ENCODE measurements around the gene INPP4A.

Gene INPP4A

DNA sequence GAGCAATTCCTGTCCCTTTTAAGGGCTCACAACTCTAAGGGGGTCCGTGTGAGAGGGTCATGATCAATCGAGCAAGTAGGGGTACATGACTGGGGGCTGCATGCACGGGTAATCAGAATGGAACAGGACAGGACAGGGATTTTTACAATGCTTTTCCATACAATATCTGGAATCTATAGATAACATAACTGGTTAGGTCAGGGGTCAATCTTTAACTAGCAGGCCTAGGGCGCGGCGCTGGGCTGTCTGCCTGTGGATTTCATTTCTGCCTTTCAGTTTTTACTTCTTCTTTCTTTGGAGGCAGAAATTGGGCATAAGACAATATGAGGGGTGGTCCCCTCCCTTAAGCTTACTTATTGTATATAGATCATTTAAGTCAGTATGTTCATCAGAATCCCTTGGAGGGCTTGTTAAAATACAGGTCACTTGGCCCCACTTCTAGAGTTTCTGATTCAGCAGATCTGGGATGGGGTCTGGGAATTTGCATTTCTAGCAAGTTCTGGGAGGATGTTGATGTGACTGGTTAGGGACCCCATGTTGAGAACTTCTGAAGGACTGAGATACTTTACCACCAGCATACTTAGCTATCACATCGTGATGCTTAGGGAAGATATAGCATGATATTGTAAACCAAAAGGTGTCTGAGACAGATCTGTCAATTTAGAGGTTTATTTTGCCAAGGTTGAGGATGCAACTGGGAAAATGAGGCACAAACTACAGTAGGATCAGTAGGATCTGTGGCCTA, 2.8 kb upstream of the INPP4A start:
- no peak for DNase-seq
- TF ChIP-seq, protein P1, sequence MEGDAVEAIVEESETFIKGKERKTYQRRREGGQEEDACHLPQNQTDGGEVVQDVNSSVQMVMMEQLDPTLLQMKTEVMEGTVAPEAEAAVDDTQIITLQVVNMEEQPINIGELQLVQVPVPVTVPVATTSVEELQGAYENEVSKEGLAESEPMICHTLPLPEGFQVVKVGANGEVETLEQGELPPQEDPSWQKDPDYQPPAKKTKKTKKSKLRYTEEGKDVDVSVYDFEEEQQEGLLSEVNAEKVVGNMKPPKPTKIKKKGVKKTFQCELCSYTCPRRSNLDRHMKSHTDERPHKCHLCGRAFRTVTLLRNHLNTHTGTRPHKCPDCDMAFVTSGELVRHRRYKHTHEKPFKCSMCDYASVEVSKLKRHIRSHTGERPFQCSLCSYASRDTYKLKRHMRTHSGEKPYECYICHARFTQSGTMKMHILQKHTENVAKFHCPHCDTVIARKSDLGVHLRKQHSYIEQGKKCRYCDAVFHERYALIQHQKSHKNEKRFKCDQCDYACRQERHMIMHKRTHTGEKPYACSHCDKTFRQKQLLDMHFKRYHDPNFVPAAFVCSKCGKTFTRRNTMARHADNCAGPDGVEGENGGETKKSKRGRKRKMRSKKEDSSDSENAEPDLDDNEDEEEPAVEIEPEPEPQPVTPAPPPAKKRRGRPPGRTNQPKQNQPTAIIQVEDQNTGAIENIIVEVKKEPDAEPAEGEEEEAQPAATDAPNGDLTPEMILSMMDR (IDR thresholded peaks at IDR 0.05; ENCODE audit: low read depth, low read length, missing control alignments): no peak
- H3K36me3 ChIP-seq (replicated peaks): no peaks in the 10 kb centered on the region
- no peaks in the 10 kb centered on the region for H3K27me3 ChIP-seq (replicated peaks)
- H3K4me3 ChIP-seq (ENCODE audit: low read depth, low read length): no peak overlapping the region
- H3K27ac ChIP-seq: no peak overlapping the region
- in situ Hi-C loops (cut with HindIII; ENCODE audit: low pct_ligation_motif_present, low sequenced_read_pairs): no loop called here

DNA sequence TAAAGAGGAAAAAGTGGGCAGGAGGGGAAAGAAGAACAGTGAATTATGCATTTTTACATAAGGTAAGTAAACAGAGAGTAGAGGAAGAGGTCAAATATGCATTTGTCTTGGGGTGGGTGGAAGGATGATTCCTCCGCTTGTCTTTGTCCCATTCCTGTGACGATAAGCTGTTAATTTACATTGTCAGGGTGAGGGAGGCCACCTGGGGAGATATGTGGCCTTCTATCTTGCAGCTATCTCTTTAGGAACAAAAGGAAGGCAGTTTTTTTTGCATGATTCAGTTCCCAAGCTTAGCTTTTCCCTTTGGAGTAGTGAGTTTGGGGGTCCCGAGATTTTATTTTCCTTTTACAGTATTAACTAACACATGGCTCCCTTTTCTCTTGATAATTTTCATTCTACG, 2.2 kb upstream of the INPP4A start:
- H3K4me3 ChIP-seq (ENCODE audit: low read depth, low read length): no peak overlapping the region
- DNase-seq: no peak
- no peaks in the 10 kb centered on the region for H3K36me3 ChIP-seq (replicated peaks)
- TF ChIP-seq, protein P1 (IDR thresholded peaks at IDR 0.05; ENCODE audit: low read depth, low read length, missing control alignments): no peak
- H3K27ac ChIP-seq: no peak overlapping the region
- in situ Hi-C loops (cut with HindIII; ENCODE audit: low pct_ligation_motif_present, low sequenced_read_pairs): no loop called here
- no peaks in the 10 kb centered on the region for H3K27me3 ChIP-seq (replicated peaks)

DNA sequence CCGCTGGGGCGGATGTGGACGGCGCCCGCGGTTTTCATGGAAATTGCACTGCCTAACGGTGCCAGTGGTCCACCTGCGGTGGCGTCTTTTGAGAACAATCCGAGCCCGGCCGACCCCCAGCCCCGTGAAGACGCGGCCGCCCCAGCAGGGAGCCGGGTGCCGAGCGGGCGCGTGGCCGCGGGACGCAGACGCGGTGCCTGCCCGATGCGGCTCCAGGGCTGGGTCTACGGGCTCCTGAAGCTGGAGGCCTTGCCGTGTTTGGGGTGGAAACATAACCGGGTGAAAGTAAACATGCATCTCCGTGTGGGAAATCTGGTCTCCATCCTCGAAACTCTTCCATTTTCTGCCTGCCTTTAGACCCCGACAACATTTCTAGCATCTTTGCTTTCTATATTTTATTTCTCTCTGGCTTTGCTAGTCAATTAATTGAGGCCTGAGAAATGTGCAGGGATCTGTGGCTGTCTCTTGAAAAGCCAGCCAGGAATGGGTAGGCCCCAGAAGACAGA, 572 bp downstream of the INPP4A start:
- peak overlapping the region; percentile 13 for H3K27ac ChIP-seq
- peak overlapping the region; percentile 79 for H3K4me3 ChIP-seq (ENCODE audit: low read depth, low read length)
- in situ Hi-C loops (cut with HindIII; ENCODE audit: low pct_ligation_motif_present, low sequenced_read_pairs): no loop called here
- no peak for DNase-seq
- H3K27me3 ChIP-seq (replicated peaks): no peaks in the 10 kb centered on the region
- TF ChIP-seq, protein P1 (IDR thresholded peaks at IDR 0.05; ENCODE audit: low read depth, low read length, missing control alignments): no peak
- no peaks in the 10 kb centered on the region for H3K36me3 ChIP-seq (replicated peaks)

DNA sequence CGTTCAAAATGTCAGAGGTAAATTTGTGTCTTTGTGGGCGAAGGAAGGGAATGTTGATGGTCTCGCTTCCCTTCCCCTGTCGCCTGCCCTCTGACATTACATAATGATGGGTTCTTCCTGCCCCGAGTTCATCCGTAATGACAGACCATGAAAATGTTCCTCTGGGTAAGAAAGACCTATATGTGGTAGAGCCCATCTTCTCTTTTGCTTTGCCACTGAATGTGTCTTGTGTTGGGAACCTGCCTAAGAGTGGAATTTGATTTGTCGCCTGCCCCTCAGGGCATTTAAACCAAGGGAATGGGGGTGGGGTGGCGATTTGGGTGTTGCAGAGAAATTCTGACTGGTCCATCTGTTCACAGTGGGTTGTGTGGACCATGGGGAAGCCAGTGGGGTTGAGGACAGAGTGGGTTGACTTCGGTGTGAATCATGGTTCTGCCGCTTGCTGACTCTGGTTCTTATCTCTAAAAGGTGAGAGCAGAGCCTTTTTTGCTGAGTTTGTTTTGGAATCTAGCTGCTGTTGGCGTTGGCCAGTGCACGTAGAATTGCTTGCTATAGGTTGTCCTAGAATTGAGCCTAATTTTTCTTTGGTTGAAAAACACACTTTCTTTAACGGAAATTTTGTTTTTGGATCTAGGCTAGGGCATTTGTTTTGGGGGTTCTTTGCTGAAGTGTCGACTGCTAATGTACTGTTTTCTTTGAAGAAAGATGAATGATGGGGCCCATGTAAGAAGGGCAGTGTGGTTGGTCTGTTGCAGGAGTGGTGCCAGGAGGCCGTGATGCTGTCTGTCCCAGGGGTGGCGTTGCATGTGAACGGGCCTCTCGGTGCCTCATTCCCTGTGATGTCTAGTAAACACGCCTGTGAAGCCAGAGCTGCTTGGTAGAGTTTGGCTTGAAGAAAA, 1.3 kb downstream of the INPP4A start:
- in situ Hi-C loops (cut with HindIII; ENCODE audit: low pct_ligation_motif_present, low sequenced_read_pairs): no loop called here
- no peak for DNase-seq
- Histone ChIP-seq H3K4me3 (ENCODE audit: low read depth, low read length) (peak overlapping the region; percentile 79), H3K36me3 (replicated peaks) (no peaks in the 10 kb centered on the region), H3K27ac (peak overlapping the region; percentile 13), H3K27me3 (replicated peaks) (no peaks in the 10 kb centered on the region)
- TF ChIP-seq, protein P1 (IDR thresholded peaks at IDR 0.05; ENCODE audit: low read depth, low read length, missing control alignments): no peak

DNA sequence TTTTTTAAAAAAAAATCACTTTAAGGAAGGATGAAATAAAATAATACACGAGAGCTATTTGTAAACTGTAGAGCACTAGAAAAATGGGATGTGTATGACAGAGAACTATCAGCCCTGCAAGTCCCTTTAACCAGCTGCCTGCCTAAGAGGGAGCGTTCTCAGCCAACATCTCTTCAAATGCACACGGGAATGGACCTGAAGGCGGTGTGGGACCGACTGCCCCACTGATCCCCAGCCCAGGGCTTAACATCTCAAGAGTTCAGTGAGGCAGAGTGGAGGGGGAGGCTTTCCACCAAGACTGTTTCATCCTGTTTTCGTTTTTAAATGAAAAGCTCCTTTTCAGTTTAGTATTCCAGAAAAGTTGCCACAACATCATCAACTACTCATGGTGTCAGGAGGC, 2.2 kb downstream of the INPP4A start:
- TF ChIP-seq, protein P1 (IDR thresholded peaks at IDR 0.05; ENCODE audit: low read depth, low read length, missing control alignments): no peak
- H3K4me3 ChIP-seq (ENCODE audit: low read depth, low read length): no peak overlapping the region
- DNase-seq: no peak
- no peaks in the 10 kb centered on the region for H3K36me3 ChIP-seq (replicated peaks)
- in situ Hi-C loops (cut with HindIII; ENCODE audit: low pct_ligation_motif_present, low sequenced_read_pairs): no loop called here
- H3K27me3 ChIP-seq (replicated peaks): no peaks in the 10 kb centered on the region
- H3K27ac ChIP-seq: no peak overlapping the region
